Measurements from ENCODE around the gene ZP3.
"Not testable (repeated sequence)": the region's sequence is repeated elsewhere in the genome, so short reads cannot be mapped to it uniquely, and the experiment has no call there.

DNA sequence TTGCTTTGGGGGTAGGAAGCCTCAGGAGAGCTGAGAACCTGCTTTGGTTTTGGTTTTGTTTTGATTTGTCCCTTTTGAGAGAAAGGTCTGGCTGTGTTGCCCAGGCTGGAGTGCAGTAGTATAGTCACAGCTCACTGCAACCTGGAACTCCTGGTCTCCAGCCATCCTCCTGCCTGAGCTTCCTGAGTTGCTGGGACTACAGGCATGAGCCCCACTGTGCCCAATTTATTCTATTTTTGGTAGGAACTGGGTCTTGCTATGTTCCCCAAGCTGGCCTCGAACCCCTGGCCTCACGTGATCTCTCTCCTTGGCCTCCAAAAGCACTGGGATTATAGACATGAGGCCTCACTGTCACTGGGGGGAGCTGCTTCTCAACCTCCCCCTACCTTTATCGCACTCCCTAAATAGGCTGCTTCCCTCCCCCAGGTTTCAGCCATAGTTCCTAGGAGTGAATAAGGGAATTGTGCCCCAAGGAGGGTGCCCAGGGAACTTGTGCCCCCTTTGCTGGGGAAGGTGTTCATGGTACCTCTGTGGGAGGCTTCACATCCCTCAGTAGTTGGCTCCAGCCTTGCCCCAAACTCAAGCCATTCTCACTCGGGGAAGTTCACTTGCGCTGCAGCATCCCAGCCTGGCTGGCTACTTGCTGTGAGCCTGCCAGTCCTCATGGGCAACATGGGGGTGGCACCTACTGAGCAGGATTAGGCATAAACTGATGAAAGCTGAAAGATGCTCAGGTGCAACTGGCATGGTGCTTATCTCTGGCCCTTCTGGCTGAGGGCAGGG lies 18.1 kb downstream of the ZP3 start:
- not testable (repeated sequence) for TF ChIP-seq POLR2A, CTCF (IDR thresholded peaks at IDR 0.05)
